GM18507 (cell line): Measurements from ENCODE around the gene CARD16.

Source experiments
- DNase-seq: peaks from one replicate; pipeline ENCODE4 v3.0.0; 2011; ENCODE audit warnings: low read depth; ENCODE audit not compliant: insufficient read length; ENCODE audit errors: extremely low spot score
- FAIRE-seq: peaks from 2 replicates; lab custom pipeline; 2011; peaks lifted over from hg19 to GRCh38; lab: Jason Lieb, UNC

The CARD16 gene

GRCh38 chr11:105000167-105000566 is 45.0 kb downstream of the CARD16 start:
- FAIRE-seq (no peak), DNase-seq (no peak)

DNA sequence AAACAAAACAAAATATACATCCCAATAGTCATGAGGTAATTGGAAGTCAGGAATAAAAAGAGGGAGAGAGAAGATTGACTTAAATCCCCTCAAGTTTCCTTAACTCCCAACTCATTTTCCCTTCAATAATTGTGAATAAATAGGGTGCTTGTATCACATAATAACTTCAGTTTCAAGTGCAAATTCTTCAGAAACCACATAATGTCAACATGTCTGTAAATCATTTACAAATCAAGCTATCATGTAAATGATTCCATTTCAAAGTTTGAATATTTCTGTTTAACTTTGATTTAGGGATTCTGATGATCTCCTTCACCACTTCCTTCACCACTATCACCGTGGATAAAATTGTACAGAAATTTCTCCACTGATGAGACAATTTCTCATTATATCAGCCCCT is 45.4 kb downstream of the CARD16 start:
- FAIRE-seq (no peak), DNase-seq (no peak)

- DNase-seq, result no peak
These were observed 47.8 kb downstream of the CARD16 start for GRCh38 chr11:104997288-104997687.

DNA sequence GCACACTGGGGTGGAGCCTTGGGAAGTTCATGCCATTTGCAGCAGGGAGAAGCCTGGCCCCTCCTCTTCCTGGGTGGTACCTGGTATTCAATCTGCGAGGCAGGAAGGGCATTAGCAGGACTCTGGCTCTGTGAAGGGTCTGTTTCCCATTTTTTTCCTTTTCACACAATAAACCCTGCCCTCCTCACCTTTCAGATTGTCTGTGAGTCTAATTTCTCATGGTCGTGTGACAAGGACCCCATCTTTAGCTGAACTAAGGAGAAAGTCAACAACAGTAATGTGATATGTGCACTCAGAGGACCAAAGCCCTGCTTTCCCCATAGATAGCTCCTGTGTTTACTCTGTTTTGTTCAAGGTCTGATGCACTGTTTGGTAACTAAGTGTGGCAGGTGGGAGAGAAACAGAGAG is 50.1 kb downstream of the CARD16 start:
- DNase-seq, result no peak
- FAIRE-seq, result no peak

More at GRCh38 chr11:104997288-104997687, 47.8 kb downstream of the CARD16 start:
- no peak for FAIRE-seq

DNA sequence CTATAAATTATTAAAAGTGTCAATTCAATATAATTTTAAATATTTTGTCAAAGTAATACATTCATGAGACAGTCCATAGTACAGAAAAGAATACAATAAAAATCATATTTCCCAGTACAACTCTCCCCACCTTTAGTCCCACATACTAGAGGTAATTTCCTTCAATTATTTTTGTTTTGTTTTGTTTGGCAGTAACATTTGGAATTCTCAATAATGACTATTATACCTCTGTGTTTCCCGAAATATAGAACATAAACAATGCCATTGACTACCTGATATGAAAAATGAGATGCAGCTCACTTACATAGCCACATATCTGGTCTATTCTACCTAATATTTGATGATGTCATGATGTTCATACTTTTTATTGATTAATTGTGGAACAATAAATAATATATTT is 52.4 kb downstream of the CARD16 start:
- FAIRE-seq (no peak), DNase-seq (no peak)

GRCh38 chr11:104991994-104992393 is 53.1 kb downstream of the CARD16 start:
- FAIRE-seq (no peak), DNase-seq (no peak)
